Gastrocnemius medialis (tissue), 4 donors: ENCODE results near the gene SPINDOC. TPM values are rescaled to one million over a fixed set of nuclear protein-coding genes. Genes with fewer than 3 reads are reported as not detected.

Source experiments
- ATAC-seq, 2 donors: fragments of 150-250 bp; one replicate each; pipeline ENCODE4 v1.9.1; 2016
- DNase-seq, 2 donors: peaks; one replicate each; pipeline ENCODE4 v3.0.0-alpha.2; 2019
- H3K27ac ChIP-seq, 4 donors: fragments of 200-600 bp; sonication (generic); 1 replicate in 1 of 4; 2 replicates in 3 of 4; pipeline ENCODE4 v1.5.1; 2016 to 2018; ENCODE audit warnings: mild to moderate bottlenecking in 2 of 4, moderate library complexity in 1 of 4
- H3K27me3 ChIP-seq, 3 donors: fragments of 200-600 bp; sonication (generic) in 2 of 3; 1 replicate in 1 of 3; 2 replicates in 2 of 3; pipeline versions ENCODE4 v1.5.1 to v1.6.0; 2016 to 2019; ENCODE audit warnings: mild to moderate bottlenecking in 1 of 3, moderate library complexity in 1 of 3
- H3K36me3 ChIP-seq, 2 donors: fragments of 200-600 bp; sonication (generic) in 1 of 2; one replicate each; pipeline ENCODE4 v1.5.1; 2017 to 2018
- H3K4me1 ChIP-seq, 2 donors: fragments of 200-600 bp; sonication (generic) in 1 of 2; one replicate each; pipeline ENCODE4 v1.5.1; 2016 to 2017; ENCODE audit warnings: mild to moderate bottlenecking in 2 of 2
- H3K4me3 ChIP-seq, 4 donors: fragments of 200-600 bp; sonication (generic) in 3 of 4; 1 replicate in 1 of 4; 2 replicates in 3 of 4; pipeline ENCODE4 v1.5.1; 2016 to 2019; ENCODE audit warnings: mild to moderate bottlenecking in 2 of 4
- H3K9me3 ChIP-seq, 3 donors: fragments of 200-600 bp; sonication (generic) in 2 of 3; 1 replicate in 1 of 3; 2 replicates in 2 of 3; pipeline ENCODE4 v1.5.1; 2016 to 2019
- POLR2A ChIP-seq, 2 donors: fragments of 450-650 bp; IDR thresholded peaks; one replicate each; pipeline ENCODE4 v1.6.1; 2017; ENCODE audit warnings: antibody characterized with exemption in 2 of 2, mild to moderate bottlenecking in 2 of 2, moderate library complexity in 2 of 2
- in situ Hi-C, 4 donors: fragments of 200-750 bp; cut with MboI; loops; one replicate each; pipeline versions ENCODE4 v1.15.0 to v1.8.0; 2017; ENCODE audit warnings: low sequenced_read_pairs in 4 of 4
- intact Hi-C: fragments of 100-400 bp; cut with DNase I; formaldehyde crosslinking; loops from one replicate; pipeline ENCODE4 v1.15.1; 2023; ENCODE audit warnings: low total_unique reads
- total RNA-seq, 4 donors: library from RNA; depleted of rRNA; stranded (reverse); fragments of >200 nt; gene quantifications; one replicate each; pipeline versions ENCODE4 v1.1.0 to v1.2.3, GENCODE V29; 2016
- TF ChIP-seq, protein P1 (sequence below), 5 experiments: fragments of 450-650 bp in 3 of 5; fragments of 200-600 bp in 2 of 5; sonication (generic) in 2 of 5; IDR thresholded peaks in 4 of 5; conservative IDR thresholded peaks in 1 of 5; 1 replicate in 4 of 5; 2 replicates in 1 of 5; pipeline ENCODE4 v1.5.1; 2016 to 2019; ENCODE audit warnings: antibody characterized with exemption in 5 of 5, mild to moderate bottlenecking in 3 of 5, moderate library complexity in 3 of 5

SPINDOC gene
- total RNA-seq, 4 donors from 2014 or later, result 2.7 to 6.3 (median 3.5) TPM

DNA sequence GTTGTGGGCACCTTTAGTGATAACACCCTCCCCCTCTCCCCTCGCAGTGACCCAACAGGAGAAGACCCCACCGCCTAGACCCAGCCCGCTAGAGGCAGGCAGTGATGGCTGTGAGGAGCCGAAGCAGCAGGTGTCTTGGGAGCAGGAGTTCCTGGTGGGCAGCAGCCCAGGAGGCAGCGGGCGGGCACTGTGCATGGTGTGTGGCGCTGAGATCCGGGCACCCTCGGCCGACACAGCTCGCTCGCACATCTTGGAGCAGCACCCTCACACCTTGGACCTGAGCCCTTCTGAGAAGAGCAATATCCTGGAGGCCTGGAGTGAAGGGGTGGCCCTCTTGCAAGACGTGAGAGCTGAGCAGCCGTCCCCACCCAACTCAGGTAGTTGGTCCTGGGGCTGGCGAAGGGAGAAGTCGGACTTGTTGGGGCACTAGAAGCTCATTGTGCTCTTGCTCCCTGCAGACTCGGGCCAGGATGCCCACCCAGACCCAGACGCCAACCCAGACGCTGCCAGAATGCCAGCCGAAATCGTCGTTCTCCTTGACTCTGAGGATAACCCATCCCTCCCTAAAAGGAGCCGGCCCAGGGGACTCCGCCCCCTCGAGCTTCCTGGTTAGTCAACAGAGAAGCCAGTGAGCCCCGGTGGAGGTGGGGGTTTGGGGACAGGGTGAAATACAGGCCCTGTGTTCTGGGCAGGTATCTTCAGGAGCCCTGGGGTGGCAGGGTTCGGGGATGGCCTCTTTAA lies 4.7 kb downstream of the SPINDOC start:
- H3K36me3 ChIP-seq, result peaks cover 0 to 50% of the 10 kb centered on the region in 2 donors
- no peaks in the 10 kb centered on the region for H3K9me3 ChIP-seq
- in situ Hi-C loops (no loop called here), intact Hi-C loops (no loop called here)
- no peak for ATAC-seq
- H3K4me3 ChIP-seq, result no peak overlapping the region
- peaks cover 9% of the 10 kb centered on the region in 2 donors for H3K4me1 ChIP-seq
- TF ChIP-seq POLR2A (IDR thresholded peaks at IDR 0.05), result no peak
- TF ChIP-seq, protein P1, sequence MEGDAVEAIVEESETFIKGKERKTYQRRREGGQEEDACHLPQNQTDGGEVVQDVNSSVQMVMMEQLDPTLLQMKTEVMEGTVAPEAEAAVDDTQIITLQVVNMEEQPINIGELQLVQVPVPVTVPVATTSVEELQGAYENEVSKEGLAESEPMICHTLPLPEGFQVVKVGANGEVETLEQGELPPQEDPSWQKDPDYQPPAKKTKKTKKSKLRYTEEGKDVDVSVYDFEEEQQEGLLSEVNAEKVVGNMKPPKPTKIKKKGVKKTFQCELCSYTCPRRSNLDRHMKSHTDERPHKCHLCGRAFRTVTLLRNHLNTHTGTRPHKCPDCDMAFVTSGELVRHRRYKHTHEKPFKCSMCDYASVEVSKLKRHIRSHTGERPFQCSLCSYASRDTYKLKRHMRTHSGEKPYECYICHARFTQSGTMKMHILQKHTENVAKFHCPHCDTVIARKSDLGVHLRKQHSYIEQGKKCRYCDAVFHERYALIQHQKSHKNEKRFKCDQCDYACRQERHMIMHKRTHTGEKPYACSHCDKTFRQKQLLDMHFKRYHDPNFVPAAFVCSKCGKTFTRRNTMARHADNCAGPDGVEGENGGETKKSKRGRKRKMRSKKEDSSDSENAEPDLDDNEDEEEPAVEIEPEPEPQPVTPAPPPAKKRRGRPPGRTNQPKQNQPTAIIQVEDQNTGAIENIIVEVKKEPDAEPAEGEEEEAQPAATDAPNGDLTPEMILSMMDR (IDR thresholded peaks at IDR 0.05 in 4 of 5, conservative IDR thresholded peaks at IDR 0.05 in 1 of 5), result no peak
- H3K27me3 ChIP-seq, result no peaks in the 10 kb centered on the region
- no peak for DNase-seq
- H3K27ac ChIP-seq, result no peak overlapping the region

DNA sequence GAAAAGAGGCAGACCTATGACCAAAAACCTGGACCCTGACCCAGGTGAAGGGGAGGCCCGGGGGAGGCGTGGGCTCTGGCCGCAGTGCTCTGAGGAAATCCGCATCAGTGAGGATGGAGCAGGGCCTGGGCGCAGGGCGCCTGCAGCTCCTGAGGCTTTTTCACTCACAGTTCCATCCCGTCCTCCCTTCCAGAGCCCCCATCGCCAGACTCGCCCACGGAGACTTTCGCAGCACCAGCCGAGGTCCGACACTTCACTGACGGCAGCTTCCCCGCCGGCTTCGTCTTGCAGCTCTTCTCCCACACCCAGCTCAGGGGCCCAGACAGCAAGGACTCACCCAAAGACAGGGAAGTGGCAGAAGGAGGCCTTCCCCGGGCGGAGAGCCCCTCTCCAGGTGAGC lies 5.4 kb downstream of the SPINDOC start:
- intact Hi-C loops, result no loop called here
- in situ Hi-C loops, result no loop called here
- Histone ChIP-seq H3K27me3 (no peaks in the 10 kb centered on the region), H3K9me3 (no peaks in the 10 kb centered on the region), H3K36me3 (peaks cover 0 to 55% of the 10 kb centered on the region in 2 donors), H3K4me3 (no peak overlapping the region), H3K4me1 (peaks cover 9% of the 10 kb centered on the region in 2 donors), H3K27ac (no peak overlapping the region)
- DNase-seq, result no peak
- no peak for ATAC-seq
- TF ChIP-seq, protein P1 (IDR thresholded peaks at IDR 0.05 in 4 of 5, conservative IDR thresholded peaks at IDR 0.05 in 1 of 5), result no peak
- TF ChIP-seq POLR2A (IDR thresholded peaks at IDR 0.05), result no peak

DNA sequence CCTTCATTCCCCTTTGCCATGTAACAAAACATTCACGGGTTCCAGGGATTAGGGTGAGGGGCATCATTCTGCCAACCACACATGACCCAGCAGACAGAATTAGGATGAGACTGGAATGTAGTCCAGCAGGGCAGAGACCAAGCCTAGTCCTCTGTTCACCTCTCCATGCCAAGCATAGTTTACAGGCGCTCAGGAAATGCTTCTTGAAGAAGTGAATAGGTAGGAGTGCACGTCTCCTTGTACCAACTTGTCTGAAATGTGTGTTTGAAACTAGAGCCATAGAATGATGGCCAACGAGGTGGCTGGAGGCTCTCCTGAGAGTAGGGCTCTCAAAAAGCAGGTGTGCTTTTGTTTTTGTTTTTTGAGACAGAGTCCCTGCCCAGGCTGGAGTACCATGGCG lies 8.2 kb downstream of the SPINDOC start:
- Histone ChIP-seq H3K4me3 (no peak overlapping the region), H3K27me3 (no peaks in the 10 kb centered on the region), H3K36me3 (peaks cover 0 to 58% of the 10 kb centered on the region in 2 donors), H3K4me1 (no peaks in the 10 kb centered on the region), H3K9me3 (no peaks in the 10 kb centered on the region), H3K27ac (no peak overlapping the region)
- TF ChIP-seq POLR2A (IDR thresholded peaks at IDR 0.05), result no peak
- in situ Hi-C loops (no loop called here), intact Hi-C loops (no loop called here)
- ATAC-seq, result no peak
- no peak for DNase-seq

DNA sequence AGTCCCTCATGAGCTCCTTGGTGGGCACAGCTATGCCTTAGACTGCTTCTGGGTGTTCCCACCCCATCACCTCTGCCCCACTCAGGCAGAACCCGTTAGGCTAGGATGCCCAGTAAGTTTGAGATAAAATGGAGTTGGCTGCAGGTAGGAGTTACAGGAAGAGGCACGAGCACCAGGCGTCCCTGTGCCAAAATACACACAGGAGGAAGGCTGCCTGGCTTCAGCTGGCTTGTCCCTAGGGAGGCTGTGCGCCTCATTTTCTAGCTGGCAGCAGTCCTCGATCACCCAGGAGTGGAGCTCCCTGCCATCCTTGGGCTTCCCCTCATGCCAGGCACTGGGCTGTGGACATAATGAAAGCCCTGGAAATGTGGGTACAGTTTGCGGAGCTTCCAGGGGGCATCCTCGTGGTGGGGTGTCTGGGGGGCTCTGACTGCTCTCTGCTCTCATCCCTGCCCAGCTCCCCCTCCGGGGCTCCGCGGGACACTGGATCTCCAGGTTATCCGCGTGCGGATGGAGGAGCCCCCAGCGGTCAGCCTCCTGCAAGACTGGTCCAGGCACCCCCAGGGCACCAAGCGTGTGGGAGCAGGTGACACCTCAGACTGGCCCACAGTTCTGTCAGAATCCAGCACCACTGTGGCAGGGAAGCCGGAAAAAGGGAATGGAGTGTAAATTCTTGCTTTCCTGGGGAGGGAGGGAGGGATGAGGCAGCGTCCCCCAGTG lies 13.4 kb downstream of the SPINDOC start:
- DNase-seq (no peak), ATAC-seq (no peak)
- Histone ChIP-seq H3K27ac (no peak overlapping the region), H3K9me3 (no peaks in the 10 kb centered on the region), H3K4me3 (no peak overlapping the region), H3K36me3 (peaks cover 0 to 21% of the 10 kb centered on the region in 2 donors), H3K4me1 (no peaks in the 10 kb centered on the region), H3K27me3 (no peaks in the 10 kb centered on the region)
- in situ Hi-C loops (loop anchor here (25.0 kb wide), 2 partner anchors 311 to 336 kb away; partner anchors contain the start of gene MACROD1 (in 1 of the 4)), intact Hi-C loops (no loop called here)
- no peak for TF ChIP-seq POLR2A (IDR thresholded peaks at IDR 0.05)
- TF ChIP-seq, protein P1 (IDR thresholded peaks at IDR 0.05 in 4 of 5, conservative IDR thresholded peaks at IDR 0.05 in 1 of 5), result no peak

DNA sequence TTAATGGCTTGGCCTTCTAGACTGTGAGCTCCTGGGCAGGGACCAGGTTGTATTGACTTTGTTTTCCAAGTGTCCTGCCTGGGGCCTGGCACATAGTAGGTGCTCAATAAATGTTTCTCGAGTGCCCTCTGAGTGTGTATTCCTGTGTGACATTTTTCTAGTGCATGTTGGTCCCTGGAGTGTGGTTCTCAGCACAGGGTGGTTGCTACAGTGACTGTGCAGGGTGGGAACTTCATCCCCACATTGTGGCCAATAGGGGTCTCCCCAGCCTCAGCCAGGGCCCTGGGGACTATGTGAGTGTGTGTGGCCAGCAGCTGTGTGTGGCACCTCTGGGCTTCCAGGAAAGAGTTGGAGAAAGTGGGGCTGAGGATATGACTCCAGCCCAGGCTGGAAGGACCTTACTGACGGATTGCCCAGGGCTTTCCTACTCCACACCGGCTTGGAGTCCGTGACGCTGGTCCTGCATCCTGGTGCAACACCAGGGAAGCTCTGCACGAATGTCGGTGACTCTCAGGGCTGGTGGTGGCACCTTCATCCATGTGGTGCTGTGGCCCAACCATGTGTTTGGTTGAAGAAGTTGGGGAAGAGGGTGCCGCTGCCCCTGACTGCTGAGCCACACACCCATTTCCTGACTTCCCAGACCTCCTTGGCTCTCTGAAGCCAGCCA lies 16.7 kb downstream of the SPINDOC start:
- DNase-seq (no peak), ATAC-seq (no peak)
- Histone ChIP-seq H3K27me3 (no peaks in the 10 kb centered on the region), H3K9me3 (no peaks in the 10 kb centered on the region), H3K27ac (no peak overlapping the region), H3K36me3 (no peaks in the 10 kb centered on the region), H3K4me1 (no peaks in the 10 kb centered on the region), H3K4me3 (no peak overlapping the region)
- in situ Hi-C loops, result loop anchor here (10.0 to 25.0 kb wide), 3 partner anchors 115 to 332 kb away; partner anchors contain the start of gene MACROD1 (in 1 of the 4)
- intact Hi-C loops, result no loop called here
- TF ChIP-seq, protein P1 (IDR thresholded peaks at IDR 0.05 in 4 of 5, conservative IDR thresholded peaks at IDR 0.05 in 1 of 5), result no peak
- TF ChIP-seq POLR2A (IDR thresholded peaks at IDR 0.05), result no peak
